K562 (cell line): ENCODE results near the gene TFDP1. TPM values are rescaled to one million over a fixed set of nuclear protein-coding genes. Genes with fewer than 3 reads are reported as not detected.

Experiments used
- RNF2 ChIP-seq: sonication (generic); IDR thresholded peaks from 2 replicates; pipeline ENCODE4 v1.6.1; 2016
- polyA plus RNA-seq, 8 experiments: library from polyadenylated mRNA; depleted of rRNA in 4 of 8; stranded (reverse) in 5 of 8; unstranded in 3 of 8; fragments of >200 nt; fragmentation: Nextera tagmentation in 2 of 8; fragmentation: Illumina TruSeq in 1 of 8; extraction: Ambion mirVana in 2 of 8; extraction: Trizol in 1 of 8; gene quantifications; 2 replicates each; pipeline versions ENCODE4 v1.2.1 to v1.2.3, GENCODE V29; 2011 to 2014; ENCODE audit warnings: inconsistent platforms in 1 of 8, missing spikeins in 1 of 8
- total RNA-seq, 7 experiments: library from RNA; depleted of rRNA in 6 of 7; stranded (reverse); fragments of >200 nt in 6 of 7; fragmentation: Illumina TruSeq in 2 of 7; extraction: Trizol in 2 of 7; gene quantifications; 2 replicates each; pipeline versions ENCODE4 v1.2.1 to v1.2.3, GENCODE V29; 2011 to 2021; ENCODE audit warnings: low replicate concordance in 1 of 7
- TF ChIP-seq, protein P1 (sequence below): fragments of 200-600 bp; sonication (generic); IDR thresholded peaks from one replicate; pipeline ENCODE4 v1.6.1; 2012; ENCODE audit warnings: mild to moderate bottlenecking, low read depth, low read length, inconsistent platforms
- TF ChIP-seq, protein P2 (sequence below), 2 experiments: fragments of 450-650 bp in 1 of 2; sonication (generic) in 1 of 2; formaldehyde crosslinking; conservative IDR thresholded peaks; 2 replicates each; pipeline versions ENCODE4 v1.4.0 to v1.8.1; 2020 to 2022; ENCODE audit warnings: mild to moderate bottlenecking in 1 of 2, missing genetic modification reagents in 1 of 2

TFDP1 gene
- total and polyA plus RNA-seq, 9 of the 15 experiments (the other 6 are each of a cell fraction or from before 2014, with no cell fraction given): 33.8 to 145 (median 69.1) TPM

DNA sequence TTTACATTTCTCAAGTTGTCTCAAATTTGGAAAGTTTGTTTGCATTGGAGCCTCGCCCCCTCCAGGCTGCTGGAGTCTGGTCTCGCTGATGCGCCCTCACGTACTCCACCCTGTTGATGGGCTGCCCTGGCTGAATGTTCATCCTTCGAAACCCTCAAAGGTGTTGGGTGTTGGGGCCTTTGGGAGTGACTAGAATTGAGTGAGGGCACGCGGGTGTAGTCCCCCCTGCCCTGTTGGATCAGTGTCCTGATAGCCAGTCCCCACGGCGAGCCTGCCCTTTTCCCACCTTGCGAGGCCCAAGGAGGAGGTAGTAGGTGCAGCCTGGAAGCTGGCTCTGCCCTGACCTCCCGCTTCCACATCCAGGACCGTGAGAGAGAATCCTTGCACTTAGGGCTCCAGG is 14.8 kb downstream of the TFDP1 start (continued):
- TF ChIP-seq, protein P1, sequence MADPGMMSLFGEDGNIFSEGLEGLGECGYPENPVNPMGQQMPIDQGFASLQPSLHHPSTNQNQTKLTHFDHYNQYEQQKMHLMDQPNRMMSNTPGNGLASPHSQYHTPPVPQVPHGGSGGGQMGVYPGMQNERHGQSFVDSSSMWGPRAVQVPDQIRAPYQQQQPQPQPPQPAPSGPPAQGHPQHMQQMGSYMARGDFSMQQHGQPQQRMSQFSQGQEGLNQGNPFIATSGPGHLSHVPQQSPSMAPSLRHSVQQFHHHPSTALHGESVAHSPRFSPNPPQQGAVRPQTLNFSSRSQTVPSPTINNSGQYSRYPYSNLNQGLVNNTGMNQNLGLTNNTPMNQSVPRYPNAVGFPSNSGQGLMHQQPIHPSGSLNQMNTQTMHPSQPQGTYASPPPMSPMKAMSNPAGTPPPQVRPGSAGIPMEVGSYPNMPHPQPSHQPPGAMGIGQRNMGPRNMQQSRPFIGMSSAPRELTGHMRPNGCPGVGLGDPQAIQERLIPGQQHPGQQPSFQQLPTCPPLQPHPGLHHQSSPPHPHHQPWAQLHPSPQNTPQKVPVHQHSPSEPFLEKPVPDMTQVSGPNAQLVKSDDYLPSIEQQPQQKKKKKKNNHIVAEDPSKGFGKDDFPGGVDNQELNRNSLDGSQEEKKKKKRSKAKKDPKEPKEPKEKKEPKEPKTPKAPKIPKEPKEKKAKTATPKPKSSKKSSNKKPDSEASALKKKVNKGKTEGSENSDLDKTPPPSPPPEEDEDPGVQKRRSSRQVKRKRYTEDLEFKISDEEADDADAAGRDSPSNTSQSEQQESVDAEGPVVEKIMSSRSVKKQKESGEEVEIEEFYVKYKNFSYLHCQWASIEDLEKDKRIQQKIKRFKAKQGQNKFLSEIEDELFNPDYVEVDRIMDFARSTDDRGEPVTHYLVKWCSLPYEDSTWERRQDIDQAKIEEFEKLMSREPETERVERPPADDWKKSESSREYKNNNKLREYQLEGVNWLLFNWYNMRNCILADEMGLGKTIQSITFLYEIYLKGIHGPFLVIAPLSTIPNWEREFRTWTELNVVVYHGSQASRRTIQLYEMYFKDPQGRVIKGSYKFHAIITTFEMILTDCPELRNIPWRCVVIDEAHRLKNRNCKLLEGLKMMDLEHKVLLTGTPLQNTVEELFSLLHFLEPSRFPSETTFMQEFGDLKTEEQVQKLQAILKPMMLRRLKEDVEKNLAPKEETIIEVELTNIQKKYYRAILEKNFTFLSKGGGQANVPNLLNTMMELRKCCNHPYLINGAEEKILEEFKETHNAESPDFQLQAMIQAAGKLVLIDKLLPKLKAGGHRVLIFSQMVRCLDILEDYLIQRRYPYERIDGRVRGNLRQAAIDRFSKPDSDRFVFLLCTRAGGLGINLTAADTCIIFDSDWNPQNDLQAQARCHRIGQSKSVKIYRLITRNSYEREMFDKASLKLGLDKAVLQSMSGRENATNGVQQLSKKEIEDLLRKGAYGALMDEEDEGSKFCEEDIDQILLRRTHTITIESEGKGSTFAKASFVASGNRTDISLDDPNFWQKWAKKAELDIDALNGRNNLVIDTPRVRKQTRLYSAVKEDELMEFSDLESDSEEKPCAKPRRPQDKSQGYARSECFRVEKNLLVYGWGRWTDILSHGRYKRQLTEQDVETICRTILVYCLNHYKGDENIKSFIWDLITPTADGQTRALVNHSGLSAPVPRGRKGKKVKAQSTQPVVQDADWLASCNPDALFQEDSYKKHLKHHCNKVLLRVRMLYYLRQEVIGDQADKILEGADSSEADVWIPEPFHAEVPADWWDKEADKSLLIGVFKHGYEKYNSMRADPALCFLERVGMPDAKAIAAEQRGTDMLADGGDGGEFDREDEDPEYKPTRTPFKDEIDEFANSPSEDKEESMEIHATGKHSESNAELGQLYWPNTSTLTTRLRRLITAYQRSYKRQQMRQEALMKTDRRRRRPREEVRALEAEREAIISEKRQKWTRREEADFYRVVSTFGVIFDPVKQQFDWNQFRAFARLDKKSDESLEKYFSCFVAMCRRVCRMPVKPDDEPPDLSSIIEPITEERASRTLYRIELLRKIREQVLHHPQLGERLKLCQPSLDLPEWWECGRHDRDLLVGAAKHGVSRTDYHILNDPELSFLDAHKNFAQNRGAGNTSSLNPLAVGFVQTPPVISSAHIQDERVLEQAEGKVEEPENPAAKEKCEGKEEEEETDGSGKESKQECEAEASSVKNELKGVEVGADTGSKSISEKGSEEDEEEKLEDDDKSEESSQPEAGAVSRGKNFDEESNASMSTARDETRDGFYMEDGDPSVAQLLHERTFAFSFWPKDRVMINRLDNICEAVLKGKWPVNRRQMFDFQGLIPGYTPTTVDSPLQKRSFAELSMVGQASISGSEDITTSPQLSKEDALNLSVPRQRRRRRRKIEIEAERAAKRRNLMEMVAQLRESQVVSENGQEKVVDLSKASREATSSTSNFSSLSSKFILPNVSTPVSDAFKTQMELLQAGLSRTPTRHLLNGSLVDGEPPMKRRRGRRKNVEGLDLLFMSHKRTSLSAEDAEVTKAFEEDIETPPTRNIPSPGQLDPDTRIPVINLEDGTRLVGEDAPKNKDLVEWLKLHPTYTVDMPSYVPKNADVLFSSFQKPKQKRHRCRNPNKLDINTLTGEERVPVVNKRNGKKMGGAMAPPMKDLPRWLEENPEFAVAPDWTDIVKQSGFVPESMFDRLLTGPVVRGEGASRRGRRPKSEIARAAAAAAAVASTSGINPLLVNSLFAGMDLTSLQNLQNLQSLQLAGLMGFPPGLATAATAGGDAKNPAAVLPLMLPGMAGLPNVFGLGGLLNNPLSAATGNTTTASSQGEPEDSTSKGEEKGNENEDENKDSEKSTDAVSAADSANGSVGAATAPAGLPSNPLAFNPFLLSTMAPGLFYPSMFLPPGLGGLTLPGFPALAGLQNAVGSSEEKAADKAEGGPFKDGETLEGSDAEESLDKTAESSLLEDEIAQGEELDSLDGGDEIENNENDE: no peak
- TF ChIP-seq RNF2: no peak
- TF ChIP-seq, protein P2, sequence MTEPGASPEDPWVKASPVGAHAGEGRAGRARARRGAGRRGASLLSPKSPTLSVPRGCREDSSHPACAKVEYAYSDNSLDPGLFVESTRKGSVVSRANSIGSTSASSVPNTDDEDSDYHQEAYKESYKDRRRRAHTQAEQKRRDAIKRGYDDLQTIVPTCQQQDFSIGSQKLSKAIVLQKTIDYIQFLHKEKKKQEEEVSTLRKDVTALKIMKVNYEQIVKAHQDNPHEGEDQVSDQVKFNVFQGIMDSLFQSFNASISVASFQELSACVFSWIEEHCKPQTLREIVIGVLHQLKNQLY (CRISPR knock-in tag; conservative IDR thresholded peaks at IDR 0.05): no peak
